IMR-90 (cell line): ENCODE results near the gene RAVER2. TPM values are rescaled to one million over a fixed set of nuclear protein-coding genes. Genes with fewer than 3 reads are reported as not detected.

Source experiments
- ATAC-seq: fragments of 200-7000 bp; cut with Tn5 transposase; 2 replicates; pipeline ENCODE4 v1.9.1; 2020; ENCODE audit warnings: low read depth, mild to moderate bottlenecking, moderate library complexity
- BruUV-seq: library from RNA; stranded (reverse); fragments of 400-500 nt; replicated peaks from 2 replicates; lab custom pipeline; 2021; lab: Mats Ljungman, UMichigan
- CTCF ChIA-PET: fragments of 300-600 bp; formaldehyde crosslinking; extraction: SDS; loops from one replicate; lab custom pipeline; 2021; ENCODE audit warnings: antibody characterized with exemption; lab: Yijun Ruan, JAX
- POLR2A ChIA-PET: fragments of 300-600 bp; sonication (Branson Sonifier 250); formaldehyde crosslinking; loops from one replicate; lab custom pipeline; 2022; ENCODE audit warnings: antibody characterized with exemption; ENCODE audit not compliant: unreplicated experiment; lab: Charles Lee
- DNase-seq: peaks from one replicate; pipeline ENCODE4 v3.0.0; 2013
- H2AFZ ChIP-seq: replicated peaks from 2 replicates; pipeline ENCODE3; 2013; ENCODE audit warnings: low read length, mild to moderate bottlenecking; ENCODE audit not compliant: poor library complexity
- H2AK5ac ChIP-seq: 2 replicates; pipeline ENCODE4 v1.6.1; 2013; ENCODE audit warnings: low read depth, low read length, inconsistent platforms
- H2AK9ac ChIP-seq: replicated peaks from 2 replicates; pipeline ENCODE3; 2013; ENCODE audit warnings: mild to moderate bottlenecking, low read depth, low read length, moderate library complexity; ENCODE audit not compliant: poor library complexity
- H2BK120ac ChIP-seq: 2 replicates; pipeline ENCODE4 v1.6.1; 2013; ENCODE audit warnings: low read depth, low read length, inconsistent platforms
- H2BK15ac ChIP-seq: 3 replicates; pipeline ENCODE4 v1.6.1; 2013; ENCODE audit warnings: low read depth, low read length, inconsistent platforms
- H2BK20ac ChIP-seq: 2 replicates; pipeline ENCODE4 v1.6.1; 2013; ENCODE audit warnings: low read depth, mild to moderate bottlenecking, inconsistent platforms, low read length, moderate library complexity
- H2BK5ac ChIP-seq: 2 replicates; pipeline ENCODE4 v1.6.1; 2013; ENCODE audit warnings: mild to moderate bottlenecking, low read depth, low read length, inconsistent platforms; ENCODE audit not compliant: poor library complexity, severe bottlenecking
- H3K14ac ChIP-seq: replicated peaks from 2 replicates; pipeline ENCODE4 v1.6.1; 2013; ENCODE audit warnings: low read depth, low read length, inconsistent platforms
- H3K18ac ChIP-seq: 2 replicates; pipeline ENCODE4 v1.6.1; 2013; ENCODE audit warnings: low read depth, low read length, control low read depth
- H3K23ac ChIP-seq: 2 replicates; pipeline ENCODE4 v1.6.1; 2013; ENCODE audit warnings: low read depth, low read length, inconsistent platforms
- H3K27ac ChIP-seq: 2 replicates; pipeline ENCODE4 v1.5.1; 2013; ENCODE audit warnings: mild to moderate bottlenecking, control low read depth, low read length; ENCODE audit not compliant: insufficient read depth
- H3K27me3 ChIP-seq: 2 replicates; pipeline ENCODE4 v1.6.1; 2013; ENCODE audit warnings: low read length; ENCODE audit not compliant: control insufficient read depth, insufficient read depth
- H3K36me3 ChIP-seq: 2 replicates; pipeline ENCODE4 v1.6.1; 2013; ENCODE audit warnings: low read length, mixed read lengths; ENCODE audit not compliant: control insufficient read depth, insufficient read depth
- H3K4ac ChIP-seq: 2 replicates; pipeline ENCODE4 v1.6.1; 2013; ENCODE audit warnings: low read depth, low read length, inconsistent platforms
- H3K4me1 ChIP-seq: 2 replicates; pipeline ENCODE4 v1.6.1; 2013; ENCODE audit warnings: low read length, mixed read lengths; ENCODE audit not compliant: control insufficient read depth, insufficient read depth
- H3K4me2 ChIP-seq: 2 replicates; pipeline ENCODE4 v1.6.1; 2013; ENCODE audit warnings: low read depth, mild to moderate bottlenecking, control low read depth, low read length, moderate library complexity
- H3K4me3 ChIP-seq: 2 replicates; pipeline ENCODE4 v1.5.1; 2013; ENCODE audit warnings: low read depth, mild to moderate bottlenecking, control low read depth, low read length, moderate library complexity; ENCODE audit not compliant: insufficient read depth
- H3K56ac ChIP-seq: 2 replicates; pipeline ENCODE4 v1.6.1; 2013; ENCODE audit warnings: low read length, inconsistent platforms; ENCODE audit not compliant: insufficient read depth; ENCODE audit errors: extremely low read depth
- H3K79me1 ChIP-seq, 2 experiments: 2 replicates each; pipeline ENCODE4 v1.6.1; 2013; ENCODE audit warnings: low read length in 2 of 2, inconsistent platforms in 1 of 2, low read depth in 1 of 2
- H3K9ac ChIP-seq: 2 replicates; pipeline ENCODE4 v1.6.1; 2013; ENCODE audit warnings: low read depth, low read length, control low read depth
- H3K9me1 ChIP-seq: 2 replicates; pipeline ENCODE4 v1.6.1; 2013; ENCODE audit warnings: low read length, inconsistent platforms; ENCODE audit not compliant: insufficient read depth
- H3K9me3 ChIP-seq: 2 replicates; pipeline ENCODE4 v1.6.1; 2013; ENCODE audit warnings: low read length; ENCODE audit not compliant: control insufficient read depth, insufficient read depth
- H4K20me1 ChIP-seq: 2 replicates; pipeline ENCODE4 v1.6.1; 2013; ENCODE audit warnings: low read length, inconsistent platforms; ENCODE audit not compliant: insufficient read depth
- H4K5ac ChIP-seq: 2 replicates; pipeline ENCODE4 v1.6.1; 2013; ENCODE audit warnings: mild to moderate bottlenecking, low read depth, low read length, control low read depth
- H4K8ac ChIP-seq, 2 experiments: 2 replicates each; pipeline ENCODE4 v1.6.1; 2013; ENCODE audit warnings: low read depth in 2 of 2, low read length in 2 of 2, control low read depth in 1 of 2, inconsistent platforms in 1 of 2
- H4K91ac ChIP-seq: 2 replicates; pipeline ENCODE4 v1.6.1; 2013; ENCODE audit warnings: low read depth, low read length, inconsistent platforms; ENCODE audit not compliant: insufficient read depth
- MAZ ChIP-seq: IDR thresholded peaks from 2 replicates; pipeline ENCODE4 v1.6.1; 2012; ENCODE audit warnings: low read depth, mild to moderate bottlenecking, low read length, improper control_type of control experiment, moderate library complexity, borderline replicate concordance
- WGBS, 2 experiments: methylation state at CpG; one replicate each; pipeline versions ENCODE4 v1.1.5 to v1.1.7; 2013; ENCODE audit warnings: missing lambda C conversion rate in 2 of 2; ENCODE audit not compliant: insufficient read length in 1 of 2; ENCODE audit errors: extremely low coverage in 2 of 2; 5-methylcytosine and 5-hydroxymethylcytosine counted together
- dilution Hi-C: fragments of 300-500 bp; cut with HindIII; formaldehyde crosslinking; loops from one replicate; pipeline ENCODE4 v1.14.3; 2018; ENCODE audit warnings: low sequenced_read_pairs; ENCODE audit not compliant: unreplicated experiment
- in situ Hi-C: fragments of 300-500 bp; cut with MboI; formaldehyde crosslinking; loops from 3 replicates; pipeline ENCODE4 v1.14.3; 2019; ENCODE audit warnings: low sequenced_read_pairs, inconsistent platforms, mixed read lengths
- intact Hi-C: fragments of 100-400 bp; cut with micrococcal nuclease; formaldehyde crosslinking; loops from 2 replicates; pipeline ENCODE4 v1.10.0; 2022
- polyA plus RNA-seq, 3 experiments: library from polyadenylated mRNA; depleted of rRNA; stranded (reverse); fragments of >200 nt; gene quantifications; 2 replicates each; pipeline ENCODE4 v1.2.3, GENCODE V29; 2012; ENCODE audit warnings: low replicate concordance in 1 of 3
- total RNA-seq: library from RNA; depleted of rRNA; stranded (reverse); fragments of >200 nt; gene quantifications from 2 replicates; pipeline ENCODE4 v1.2.3, GENCODE V29; 2012

Gene RAVER2
- total and polyA plus RNA-seq, 2 of the 4 experiments (the other 2 are of a cell fraction), result 3.7 to 6.1 TPM

DNA sequence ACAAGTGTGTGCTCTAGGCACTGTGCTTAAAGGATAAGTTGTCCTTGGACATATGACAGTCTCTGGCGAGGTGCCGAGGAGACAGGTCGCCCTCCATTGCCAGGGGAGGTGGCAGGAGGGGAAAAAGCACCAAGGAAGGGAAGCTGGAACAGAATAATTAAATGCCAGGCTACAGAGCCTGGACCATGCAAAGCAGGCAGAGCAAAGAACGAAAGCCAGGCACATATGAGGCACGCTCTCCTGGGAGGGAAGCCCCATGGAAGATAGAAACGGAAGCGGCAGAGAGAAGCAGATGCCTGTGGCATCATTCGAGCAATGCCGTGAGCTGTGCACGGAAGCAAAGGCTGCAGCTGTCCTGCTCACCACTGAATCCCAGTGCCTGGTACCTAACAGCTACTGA is 130.2 kb downstream of the RAVER2 start:
- no peak overlapping the region for H2BK120ac ChIP-seq
- H3K27me3 ChIP-seq, result no peaks in the 10 kb centered on the region
- ChIA-PET CTCF (no interaction called here), POLR2A (no interaction called here)
- H3K18ac ChIP-seq, result no peak overlapping the region
- H4K5ac ChIP-seq, result no peak overlapping the region
- H2AK9ac ChIP-seq, result no peak overlapping the region
- no peak for TF ChIP-seq MAZ
- H3K9me1 ChIP-seq, result peaks cover 4% of the 10 kb centered on the region
- no peak overlapping the region for H3K9ac ChIP-seq
- H3K23ac ChIP-seq, result no peak overlapping the region
- H3K27ac ChIP-seq, result no peak overlapping the region
- no peak overlapping the region for H2BK15ac ChIP-seq
- ATAC-seq, result no peak
- H3K36me3 ChIP-seq, result peaks cover 40% of the 10 kb centered on the region
- H3K4ac ChIP-seq, result no peak overlapping the region
- no peak overlapping the region for H2BK20ac ChIP-seq
- H2AFZ ChIP-seq, result peak overlapping the region; percentile 54
- in situ Hi-C loops, result no loop called here
- no peaks in the 10 kb centered on the region for H3K9me3 ChIP-seq
- no peak overlapping the region for H3K4me3 ChIP-seq
- WGBS, 2 experiments, result 100% methylated on average over 7 of the region's 10 CpGs; no CpG with 5 or more reads in 1 of the 2 experiments
- no peak for DNase-seq
- H3K4me1 ChIP-seq, result peaks cover 3% of the 10 kb centered on the region
- H4K20me1 ChIP-seq, result no peaks in the 10 kb centered on the region; the same call in 1 of the 2 replicates
- no peak overlapping the region for H4K91ac ChIP-seq
- no peak overlapping the region for H2BK5ac ChIP-seq
- H3K4me2 ChIP-seq, result no peak overlapping the region
- H2AK5ac ChIP-seq, result no peak overlapping the region
- peaks cover 8 to 44% of the 10 kb centered on the region in 2 experiments; a peak in 3 of 4 replicates for H3K79me1 ChIP-seq
- intact Hi-C loops, result loop anchor here (5.0 kb wide), 2 partner anchors 92 to 132 kb away; partner anchors contain the start of gene JAK1
- H3K14ac ChIP-seq, result no peak overlapping the region
- no peak overlapping the region for H4K8ac ChIP-seq
- dilution Hi-C loops, result no loop called here
- BruUV-seq, result no TSS peak
- H3K56ac ChIP-seq, result no peak overlapping the region
